HG03571 (cell line): ENCODE data around the gene COX10.
"Not testable (repeated sequence)": the region's sequence is repeated elsewhere in the genome, so short reads cannot be mapped to it uniquely, and the experiment has no call there.

Experiments
- ATAC-seq: cut with Tn5 transposase; IDR thresholded peaks from one replicate; pipeline ENCODE4 v1.9.1; 2021; ENCODE audit not compliant: unreplicated experiment

The COX10 gene

DNA sequence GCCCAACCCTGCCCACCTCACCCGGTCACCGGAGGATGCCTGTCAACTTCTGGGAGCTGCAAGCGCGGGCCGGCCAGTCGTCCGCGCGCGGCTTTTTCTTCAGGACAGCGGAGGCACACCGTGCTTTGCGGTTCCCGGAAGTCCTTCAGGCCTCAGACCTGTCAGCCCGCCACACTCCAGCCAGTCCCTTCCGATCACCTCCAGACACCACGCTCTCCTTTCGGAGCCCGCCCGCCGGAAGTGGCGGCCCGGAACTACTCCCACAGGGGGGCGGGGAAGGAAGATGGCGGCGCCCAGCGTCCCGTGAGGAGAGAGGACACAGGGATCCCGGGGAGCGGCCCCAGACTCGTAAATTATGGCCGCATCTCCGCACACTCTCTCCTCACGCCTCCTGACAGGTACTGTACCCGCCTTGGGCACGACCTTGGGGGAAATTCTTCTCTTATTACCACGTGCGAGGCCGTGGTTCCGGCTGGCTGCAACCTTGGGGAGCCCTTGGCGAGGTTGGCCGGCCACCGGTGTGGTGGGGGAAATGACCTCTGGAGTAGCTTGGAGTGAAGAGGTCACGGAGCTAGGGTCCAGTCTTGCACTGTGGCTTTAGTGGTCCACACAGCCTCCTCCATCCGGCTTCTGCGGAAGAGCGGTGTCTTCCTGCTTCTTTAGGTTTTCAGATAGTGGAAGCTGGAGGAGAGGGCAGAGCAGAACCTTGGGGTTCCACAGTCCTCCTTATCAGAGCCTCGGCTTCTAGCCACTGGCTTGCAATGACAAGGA lies at the start of gene COX10:
COX10 (plus strand) TSS at position 254 of the 771 bp plus-strand sequence; CDS start at position 356, 102 bp downstream.
- peak; percentile 99 for ATAC-seq

GRCh38 chr17:14021651-14022294 lies 47.5 kb upstream of the COX10 start:
- ATAC-seq: not testable (repeated sequence)

- not testable (repeated sequence) for ATAC-seq
Measured at GRCh38 chr17:14029755-14030154, 39.5 kb upstream of the COX10 start.

- no peak for ATAC-seq
Measured at GRCh38 chr17:14032234-14032633, 37.1 kb upstream of the COX10 start.

GRCh38 chr17:14033166-14033565 lies 36.1 kb upstream of the COX10 start:
- no peak for ATAC-seq

DNA sequence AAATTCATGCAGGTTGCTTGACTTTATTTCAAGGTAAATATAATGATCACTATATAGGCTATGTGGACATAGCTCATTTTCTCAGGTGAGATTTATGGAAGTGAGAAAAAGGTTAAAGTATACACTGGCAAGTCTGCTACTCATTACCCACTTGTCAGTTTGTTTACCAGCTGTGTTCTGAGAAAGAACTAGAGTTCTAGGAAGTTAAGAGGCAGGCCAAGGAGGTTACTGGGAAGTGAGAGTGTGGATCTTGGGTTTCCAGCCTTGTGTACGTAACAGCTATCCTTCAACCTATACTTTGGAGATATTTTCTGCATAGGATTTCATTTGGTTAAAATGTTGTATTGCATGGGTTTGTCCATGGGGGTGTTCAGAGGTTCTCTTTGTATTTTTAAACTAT lies 31.9 kb upstream of the COX10 start:
- no peak for ATAC-seq

DNA sequence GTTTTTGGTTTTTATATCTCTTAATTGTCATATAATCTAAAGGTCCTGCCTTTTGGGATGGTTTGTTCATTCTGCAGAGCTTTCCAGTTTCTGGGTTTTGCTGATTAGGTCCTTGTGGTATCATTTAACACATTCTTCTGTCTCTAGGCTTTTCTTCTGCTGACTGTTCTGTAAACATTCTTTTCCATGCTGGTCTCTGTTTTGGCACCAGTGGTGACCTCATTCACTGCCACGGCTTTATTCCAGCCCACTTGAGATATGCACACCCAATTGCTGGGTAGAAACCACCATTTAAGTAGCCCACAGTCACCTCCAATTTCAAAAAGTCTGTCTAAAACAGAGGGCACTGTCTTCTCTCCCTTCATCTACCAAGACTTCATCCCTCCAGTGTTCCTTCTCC lies 31.1 kb upstream of the COX10 start:
- ATAC-seq: no peak

DNA sequence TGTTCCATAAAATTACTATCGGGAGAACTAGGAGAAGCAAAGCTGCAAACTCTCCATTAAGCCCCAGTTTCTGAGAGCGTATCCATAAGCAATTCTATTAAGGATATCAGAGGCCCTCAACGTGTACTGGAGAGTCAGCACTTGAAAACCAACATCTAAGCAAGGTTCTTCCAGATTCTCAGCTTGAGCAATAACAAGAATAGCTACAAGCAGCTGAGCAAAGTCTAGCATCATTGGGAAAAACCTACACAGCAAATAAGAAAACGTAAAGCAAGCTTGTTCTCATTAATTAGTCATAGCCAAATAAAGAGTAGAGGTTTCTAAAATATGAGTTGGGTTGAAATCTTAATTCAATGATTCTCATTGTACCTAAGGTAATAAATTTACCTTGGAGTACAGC lies 26.9 kb upstream of the COX10 start:
- ATAC-seq: no peak

DNA sequence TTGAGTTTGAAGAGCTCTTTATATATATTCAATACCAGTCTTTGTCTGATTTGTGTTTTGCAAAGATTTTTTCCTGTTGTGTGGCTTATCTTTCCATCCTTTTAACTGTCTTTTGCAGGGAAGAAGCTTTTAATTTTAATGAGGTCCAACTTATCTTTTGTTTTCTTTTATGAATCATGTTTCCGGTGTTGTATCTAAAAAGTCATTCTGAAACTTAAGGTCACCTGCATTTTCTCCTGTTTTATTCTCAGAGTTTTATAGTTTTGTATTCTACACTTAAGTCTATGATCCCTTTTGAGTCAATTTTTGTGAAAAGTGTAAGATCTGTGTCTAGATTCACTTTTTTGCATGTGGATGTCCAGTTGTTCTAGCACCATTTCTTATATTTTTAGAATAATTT lies 24.6 kb upstream of the COX10 start:
- ATAC-seq: no peak

DNA sequence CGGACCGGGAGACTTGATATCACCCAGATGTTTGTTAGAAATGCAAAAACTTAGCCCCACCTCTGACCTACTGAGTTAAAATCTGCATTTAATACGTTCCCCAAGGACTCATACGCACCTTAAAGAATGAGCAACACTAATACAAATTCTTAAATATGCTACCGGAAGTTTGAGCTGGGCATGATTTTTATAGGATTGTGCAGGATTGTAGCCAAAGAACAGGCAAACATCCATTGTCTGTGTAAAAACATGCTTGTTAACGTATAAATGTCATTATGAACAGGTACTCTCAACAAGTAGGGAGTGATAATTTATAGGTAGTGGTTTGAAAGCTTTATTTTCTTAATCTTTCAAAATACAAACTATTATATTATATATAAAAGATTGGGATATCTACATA lies 22.3 kb upstream of the COX10 start:
- no peak for ATAC-seq

GRCh38 chr17:14047591-14047990 lies 21.7 kb upstream of the COX10 start:
- no peak for ATAC-seq

DNA sequence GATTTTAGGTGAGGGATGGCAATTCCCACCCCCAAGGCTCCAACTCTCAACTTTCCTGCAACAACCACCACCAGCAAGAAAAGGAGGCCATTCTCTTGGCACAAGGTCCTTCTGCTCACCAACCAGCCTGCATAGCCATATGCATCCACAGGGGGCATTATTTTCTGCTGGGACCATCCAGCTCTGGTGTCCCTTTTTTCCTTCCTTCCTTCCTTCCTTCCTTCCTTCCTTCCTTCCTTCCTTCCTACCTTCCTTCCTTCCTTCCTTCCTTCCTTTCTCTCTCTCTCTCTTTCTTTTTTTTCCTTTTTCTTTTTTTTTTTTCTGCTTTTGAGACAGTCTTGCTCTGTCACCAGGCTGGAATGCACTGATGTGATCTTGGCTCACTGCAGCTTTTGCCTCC lies 21.1 kb upstream of the COX10 start:
- ATAC-seq: no peak

DNA sequence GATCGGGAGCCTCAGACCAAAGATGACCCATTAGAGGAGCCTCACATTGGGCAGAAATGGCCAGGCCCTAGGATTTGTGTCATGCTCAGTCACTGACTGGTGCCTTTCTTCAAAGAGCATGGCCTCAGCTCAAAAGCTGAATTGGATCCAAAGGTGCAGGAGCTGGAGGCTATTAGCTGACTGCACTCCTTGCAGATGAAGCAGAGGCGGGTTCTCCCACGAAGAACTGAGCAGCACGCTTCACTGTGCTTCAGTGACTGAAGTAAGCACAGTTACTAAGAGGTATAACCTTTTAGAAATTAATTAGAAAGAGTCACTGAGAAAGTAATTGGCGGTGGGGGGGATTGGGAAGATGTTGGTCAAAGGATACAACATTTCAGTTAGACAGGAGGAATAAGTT lies 18.7 kb upstream of the COX10 start:
- ATAC-seq: no peak

DNA sequence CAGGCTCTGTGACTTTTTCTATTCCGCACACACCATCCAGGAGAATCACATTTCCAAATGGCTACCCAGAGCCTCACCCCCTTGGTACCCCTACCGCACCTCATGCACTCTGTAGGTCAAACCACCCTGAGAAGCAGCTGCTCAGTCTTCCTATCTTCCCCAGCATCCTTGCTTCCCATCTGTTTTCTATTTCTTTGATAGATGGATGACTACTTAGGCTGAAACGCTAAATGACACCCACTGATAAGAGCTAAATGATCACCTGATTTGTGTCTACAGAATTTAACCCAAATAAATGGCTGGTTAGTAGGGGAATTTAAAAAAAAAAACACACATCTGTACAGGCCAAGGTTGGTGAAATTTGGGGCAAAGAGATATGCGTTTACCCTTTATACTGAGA lies 17.6 kb upstream of the COX10 start:
- no peak for ATAC-seq

- no peak for ATAC-seq
Measured at GRCh38 chr17:14052886-14053615, 16.3 kb upstream of the COX10 start.

GRCh38 chr17:14057591-14057990 lies 11.7 kb upstream of the COX10 start:
- no peak for ATAC-seq

GRCh38 chr17:14058051-14058450 lies 11.3 kb upstream of the COX10 start:
- no peak for ATAC-seq

GRCh38 chr17:14060706-14061105 lies 8.6 kb upstream of the COX10 start:
- ATAC-seq: no peak

DNA sequence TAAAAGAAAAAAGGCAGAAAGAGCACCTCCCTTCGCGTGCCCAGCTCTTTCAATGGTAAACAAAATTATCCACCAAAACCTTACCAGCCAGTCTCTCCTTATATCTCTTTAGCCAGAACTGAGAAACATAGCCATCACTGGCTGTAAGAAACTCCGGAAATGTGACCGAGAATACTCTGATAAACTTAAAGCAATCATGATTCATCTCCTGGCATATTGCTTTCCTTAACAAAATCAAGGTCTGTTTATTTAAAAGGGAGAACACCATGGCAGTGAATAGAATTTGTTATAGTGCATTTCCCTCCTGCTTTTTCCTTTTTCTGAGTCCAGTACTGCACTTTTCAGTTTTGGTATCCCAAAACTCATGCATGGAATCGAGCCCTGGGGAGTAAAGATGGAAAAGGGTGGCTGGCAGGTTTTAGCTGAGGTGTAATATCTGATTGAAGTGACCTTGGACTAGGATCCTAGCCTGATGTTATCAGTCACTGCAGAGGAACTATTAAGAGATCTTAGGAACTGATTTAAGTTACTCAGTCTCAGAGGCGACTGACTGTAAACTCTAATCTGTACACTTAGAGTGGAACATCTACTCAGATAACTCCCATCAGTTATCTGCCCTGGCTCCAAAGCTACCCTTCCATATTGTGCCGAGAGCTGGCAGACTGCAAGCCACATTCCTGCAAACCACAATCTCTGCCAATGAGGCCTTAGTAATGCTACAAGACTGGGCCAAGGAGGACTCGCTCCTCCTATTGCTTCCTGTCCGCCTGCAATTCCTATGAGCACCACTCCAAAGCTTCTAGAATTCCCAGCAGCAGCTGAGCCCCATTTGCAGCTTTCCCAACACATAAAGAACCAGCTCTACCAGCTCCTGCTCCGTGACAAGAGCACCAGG lies 7.4 kb upstream of the COX10 start:
- ATAC-seq: no peak

GRCh38 chr17:14067347-14067746 lies 2.0 kb upstream of the COX10 start:
- no peak for ATAC-seq
